Measurements from ENCODE around the gene GCNA. TPM values are rescaled to one million over a fixed set of nuclear protein-coding genes. Genes with fewer than 3 reads are reported as not detected.
A peak's percentile ranks its signal among the peaks of the same experiment; 100 is the strongest.

Gene GCNA
- total and polyA plus RNA-seq, 4 donors: 0.38 to 5.4 (median 3.3) TPM

DNA sequence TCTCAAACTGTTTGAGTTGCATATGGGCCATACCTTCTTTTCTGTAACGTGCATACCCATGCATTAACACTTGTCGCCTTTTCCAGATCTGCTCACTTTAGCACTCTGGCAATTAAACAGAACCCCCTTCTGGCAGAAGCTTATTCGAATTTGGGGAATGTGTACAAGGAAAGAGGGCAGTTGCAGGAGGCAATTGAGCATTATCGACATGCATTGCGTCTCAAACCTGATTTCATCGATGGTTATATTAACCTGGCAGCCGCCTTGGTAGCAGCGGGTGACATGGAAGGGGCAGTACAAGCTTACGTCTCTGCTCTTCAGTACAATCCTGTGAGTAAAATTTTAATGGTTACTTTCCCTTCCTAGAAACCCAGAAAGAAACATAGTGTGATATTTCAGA is 40.5 kb upstream of the GCNA start:
- ATAC-seq (ENCODE audit: low FRiP score) (no peak), DNase-seq (no peak)
- WGBS, 2 donors: 76 to 79% methylated on average over 9 of the region's 9 CpGs
- Histone ChIP-seq H3K4me1 (ENCODE audit: control insufficient read depth in 1 of 2, insufficient read depth in 2 of 2, low read length in 2 of 2) (peaks cover 0 to 3% of the 10 kb centered on the region in 2 donors), H3K36me3 (ENCODE audit: control insufficient read depth in 1 of 2, insufficient read depth in 2 of 2, low read length in 1 of 2) (no peaks in the 10 kb centered on the region), H3K27me3 (ENCODE audit: control insufficient read depth in 1 of 2, insufficient read depth in 2 of 2, low read length in 1 of 2) (no peaks in the 10 kb centered on the region), H3K9me3 (ENCODE audit: control insufficient read depth, low read length) (no peaks in the 10 kb centered on the region), H3K27ac (ENCODE audit: low read depth in 1 of 2, low read length in 2 of 2) (no peak overlapping the region), H3K4me3 (ENCODE audit: low read length in 2 of 2) (no peak overlapping the region)
- intact Hi-C loops (cut with DNase I): no loop called here

DNA sequence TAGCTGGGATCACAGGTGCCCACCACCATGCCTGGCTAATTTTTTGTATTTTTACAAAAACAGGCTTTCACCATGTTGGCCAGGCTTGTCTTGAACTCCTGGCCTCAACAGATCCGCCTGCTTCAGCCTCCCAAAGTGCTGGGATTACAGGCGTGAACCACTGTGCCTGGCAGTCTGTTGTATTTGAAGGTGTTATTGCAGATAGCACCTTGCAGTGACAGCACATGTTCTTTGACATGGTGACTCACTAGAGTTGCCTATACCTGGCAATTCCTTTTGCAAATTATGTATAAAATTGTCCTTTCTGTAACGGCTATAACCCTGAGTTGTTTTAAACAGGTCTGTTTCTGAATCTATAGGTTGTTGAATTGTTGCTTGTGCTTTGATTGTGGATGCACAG is 37.4 kb upstream of the GCNA start:
- intact Hi-C loops (cut with DNase I): no loop called here
- no peak overlapping the region for H3K27ac ChIP-seq (ENCODE audit: low read depth in 1 of 2, low read length in 2 of 2)
- H3K27me3 ChIP-seq (ENCODE audit: control insufficient read depth in 1 of 2, insufficient read depth in 2 of 2, low read length in 1 of 2): no peaks in the 10 kb centered on the region
- no peaks in the 10 kb centered on the region for H3K36me3 ChIP-seq (ENCODE audit: control insufficient read depth in 1 of 2, insufficient read depth in 2 of 2, low read length in 1 of 2)
- no peak for ATAC-seq (ENCODE audit: low FRiP score)
- WGBS, 2 donors: 53 to 67% methylated on average over 3 of the region's 3 CpGs
- no peak for DNase-seq
- H3K4me3 ChIP-seq (ENCODE audit: low read length in 2 of 2): no peak overlapping the region
- peaks cover 0 to 3% of the 10 kb centered on the region in 2 donors for H3K4me1 ChIP-seq (ENCODE audit: control insufficient read depth in 1 of 2, insufficient read depth in 2 of 2, low read length in 2 of 2)
- no peaks in the 10 kb centered on the region for H3K9me3 ChIP-seq (ENCODE audit: control insufficient read depth, low read length)

- whole genome bisulfite sequencing, 2 donors: 40 to 60% methylated on average over 8 of the region's 8 CpGs
- Histone ChIP-seq H3K36me3 (ENCODE audit: control insufficient read depth in 1 of 2, insufficient read depth in 2 of 2, low read length in 1 of 2) (no peaks in the 10 kb centered on the region), H3K9me3 (ENCODE audit: control insufficient read depth, low read length) (no peaks in the 10 kb centered on the region), H3K27me3 (ENCODE audit: control insufficient read depth in 1 of 2, insufficient read depth in 2 of 2, low read length in 1 of 2) (no peaks in the 10 kb centered on the region), H3K4me1 (ENCODE audit: control insufficient read depth in 1 of 2, insufficient read depth in 2 of 2, low read length in 2 of 2) (peaks cover 0 to 3% of the 10 kb centered on the region in 2 donors), H3K27ac (ENCODE audit: low read depth in 1 of 2, low read length in 2 of 2) (no peak overlapping the region), H3K4me3 (ENCODE audit: low read length in 2 of 2) (no peak overlapping the region)
- DNase-seq (no peak), ATAC-seq (ENCODE audit: low FRiP score) (no peak)
- intact Hi-C loops (cut with DNase I): no loop called here
Observed at GRCh38 chrX:71541210-71542022, 36.8 kb upstream of the GCNA start.

- no peak for DNase-seq
- Histone ChIP-seq H3K9me3 (ENCODE audit: control insufficient read depth, low read length) (no peaks in the 10 kb centered on the region), H3K27ac (ENCODE audit: low read depth in 1 of 2, low read length in 2 of 2) (no peak overlapping the region), H3K27me3 (ENCODE audit: control insufficient read depth in 1 of 2, insufficient read depth in 2 of 2, low read length in 1 of 2) (no peaks in the 10 kb centered on the region), H3K4me3 (ENCODE audit: low read length in 2 of 2) (no peak overlapping the region), H3K4me1 (ENCODE audit: control insufficient read depth in 1 of 2, insufficient read depth in 2 of 2, low read length in 2 of 2) (peaks cover 0 to 3% of the 10 kb centered on the region in 2 donors), H3K36me3 (ENCODE audit: control insufficient read depth in 1 of 2, insufficient read depth in 2 of 2, low read length in 1 of 2) (peaks cover 0 to 2% of the 10 kb centered on the region in 2 donors)
- ATAC-seq (ENCODE audit: low FRiP score): no peak
- WGBS, 2 donors: 65 to 78% methylated on average over 1 of the region's 1 CpG
- intact Hi-C loops (cut with DNase I): no loop called here
Observed at GRCh38 chrX:71542411-71542810, 35.8 kb upstream of the GCNA start.

GRCh38 chrX:71542825-71543224 is 35.4 kb upstream of the GCNA start:
- WGBS, 2 donors: 66 to 78% methylated on average over 2 of the region's 2 CpGs

DNA sequence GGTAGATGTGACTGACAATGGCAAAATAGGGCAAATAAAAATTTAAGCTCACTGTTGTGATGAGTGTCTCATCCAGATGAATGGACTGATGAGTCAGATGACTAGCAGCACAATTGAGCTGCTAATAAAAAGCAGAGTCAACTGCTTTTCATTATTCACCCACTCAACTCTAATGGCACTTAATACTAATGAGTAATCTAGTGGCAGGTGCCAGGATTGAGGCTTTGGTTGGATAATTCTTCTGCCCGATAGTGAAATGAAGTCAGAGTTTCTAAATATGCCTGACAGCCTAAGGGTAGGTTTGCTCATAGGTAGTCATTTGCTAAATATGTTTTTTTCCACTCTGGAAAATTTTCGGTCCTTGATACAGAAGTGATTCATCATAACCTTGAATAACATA is 34.9 kb upstream of the GCNA start:
- DNase-seq: no peak
- Histone ChIP-seq H3K4me3 (ENCODE audit: low read length in 2 of 2) (no peak overlapping the region), H3K27ac (ENCODE audit: low read depth in 1 of 2, low read length in 2 of 2) (peak overlapping the region in 1 of 2 donors; percentile 14), H3K4me1 (ENCODE audit: control insufficient read depth in 1 of 2, insufficient read depth in 2 of 2, low read length in 2 of 2) (peaks cover 0 to 3% of the 10 kb centered on the region in 2 donors), H3K36me3 (ENCODE audit: control insufficient read depth in 1 of 2, insufficient read depth in 2 of 2, low read length in 1 of 2) (peaks cover 0 to 2% of the 10 kb centered on the region in 2 donors), H3K9me3 (ENCODE audit: control insufficient read depth, low read length) (no peaks in the 10 kb centered on the region), H3K27me3 (ENCODE audit: control insufficient read depth in 1 of 2, insufficient read depth in 2 of 2, low read length in 1 of 2) (no peaks in the 10 kb centered on the region)
- ATAC-seq (ENCODE audit: low FRiP score): no peak
- intact Hi-C loops (cut with DNase I): no loop called here
- 0 to 40% methylated on average over 2 of the region's 2 CpGs for WGBS, 2 donors

More at GRCh38 chrX:71542825-71543224, 35.4 kb upstream of the GCNA start:
- DNase-seq (no peak), ATAC-seq (ENCODE audit: low FRiP score) (no peak)
- no peaks in the 10 kb centered on the region for H3K27me3 ChIP-seq (ENCODE audit: control insufficient read depth in 1 of 2, insufficient read depth in 2 of 2, low read length in 1 of 2)
- H3K4me3 ChIP-seq (ENCODE audit: low read length in 2 of 2): no peak overlapping the region
- intact Hi-C loops (cut with DNase I): no loop called here
- H3K9me3 ChIP-seq (ENCODE audit: control insufficient read depth, low read length): no peaks in the 10 kb centered on the region
- H3K36me3 ChIP-seq (ENCODE audit: control insufficient read depth in 1 of 2, insufficient read depth in 2 of 2, low read length in 1 of 2): peaks cover 0 to 2% of the 10 kb centered on the region in 2 donors
- no peak overlapping the region for H3K27ac ChIP-seq (ENCODE audit: low read depth in 1 of 2, low read length in 2 of 2)
- H3K4me1 ChIP-seq (ENCODE audit: control insufficient read depth in 1 of 2, insufficient read depth in 2 of 2, low read length in 2 of 2): peaks cover 0 to 3% of the 10 kb centered on the region in 2 donors

GRCh38 chrX:71545364-71545763 is 32.9 kb upstream of the GCNA start:
- no peak overlapping the region for H3K27ac ChIP-seq (ENCODE audit: low read depth in 1 of 2, low read length in 2 of 2)
- DNase-seq (no peak), ATAC-seq (ENCODE audit: low FRiP score) (no peak)
- H3K4me3 ChIP-seq (ENCODE audit: low read length in 2 of 2): no peak overlapping the region
- H3K27me3 ChIP-seq (ENCODE audit: control insufficient read depth in 1 of 2, insufficient read depth in 2 of 2, low read length in 1 of 2): no peaks in the 10 kb centered on the region
- H3K9me3 ChIP-seq (ENCODE audit: control insufficient read depth, low read length): no peaks in the 10 kb centered on the region
- 88 to 92% methylated on average over 7 of the region's 7 CpGs for WGBS, 2 donors
- H3K4me1 ChIP-seq (ENCODE audit: control insufficient read depth in 1 of 2, insufficient read depth in 2 of 2, low read length in 2 of 2): peaks cover 0 to 3% of the 10 kb centered on the region in 2 donors
- intact Hi-C loops (cut with DNase I): no loop called here
- peaks cover 0 to 2% of the 10 kb centered on the region in 2 donors for H3K36me3 ChIP-seq (ENCODE audit: control insufficient read depth in 1 of 2, insufficient read depth in 2 of 2, low read length in 1 of 2)

- DNase-seq (no peak), ATAC-seq (ENCODE audit: low FRiP score) (no peak)
- Histone ChIP-seq H3K4me3 (ENCODE audit: low read length in 2 of 2) (no peak overlapping the region), H3K27me3 (ENCODE audit: control insufficient read depth in 1 of 2, insufficient read depth in 2 of 2, low read length in 1 of 2) (no peaks in the 10 kb centered on the region), H3K27ac (ENCODE audit: low read depth in 1 of 2, low read length in 2 of 2) (no peak overlapping the region), H3K4me1 (ENCODE audit: control insufficient read depth in 1 of 2, insufficient read depth in 2 of 2, low read length in 2 of 2) (peaks cover 0 to under 1% of the 10 kb centered on the region in 2 donors), H3K9me3 (ENCODE audit: control insufficient read depth, low read length) (no peaks in the 10 kb centered on the region), H3K36me3 (ENCODE audit: control insufficient read depth in 1 of 2, insufficient read depth in 2 of 2, low read length in 1 of 2) (peaks cover 0 to 2% of the 10 kb centered on the region in 2 donors)
- 84 to 86% methylated on average over 13 of the region's 13 CpGs for WGBS, 2 donors
- intact Hi-C loops (cut with DNase I): no loop called here
Observed at GRCh38 chrX:71546879-71547278, 31.4 kb upstream of the GCNA start.

- ATAC-seq (ENCODE audit: low FRiP score): no peak
- no peak for DNase-seq
- intact Hi-C loops (cut with DNase I): no loop called here
- Histone ChIP-seq H3K27me3 (ENCODE audit: control insufficient read depth in 1 of 2, insufficient read depth in 2 of 2, low read length in 1 of 2) (no peaks in the 10 kb centered on the region), H3K4me3 (ENCODE audit: low read length in 2 of 2) (no peak overlapping the region), H3K27ac (ENCODE audit: low read depth in 1 of 2, low read length in 2 of 2) (no peak overlapping the region), H3K9me3 (ENCODE audit: control insufficient read depth, low read length) (no peaks in the 10 kb centered on the region), H3K4me1 (ENCODE audit: control insufficient read depth in 1 of 2, insufficient read depth in 2 of 2, low read length in 2 of 2) (no peaks in the 10 kb centered on the region), H3K36me3 (ENCODE audit: control insufficient read depth in 1 of 2, insufficient read depth in 2 of 2, low read length in 1 of 2) (peaks cover 0 to 2% of the 10 kb centered on the region in 2 donors)
- WGBS, 2 donors: 89 to 92% methylated on average over 7 of the region's 7 CpGs
Observed at GRCh38 chrX:71547339-71547738, 30.9 kb upstream of the GCNA start.

All from aorta (tissue), 5 donors.